HFFc6 (cell line): ENCODE data around the gene USH1C. TPM values are rescaled to one million over a fixed set of nuclear protein-coding genes. Genes with fewer than 3 reads are reported as not detected.

Experiments
- DNase-seq: peaks from one replicate; pipeline ENCODE4 v3.0.0-alpha.2; 2018
- H3K27ac Mint-ChIP-seq: 2 replicates; pipeline ENCODE4 v1.8.0; 2020; ENCODE audit warnings: mild to moderate bottlenecking, mixed read lengths
- H3K27me3 Mint-ChIP-seq: 2 replicates; pipeline ENCODE4 v1.8.0; 2021; ENCODE audit warnings: mild to moderate bottlenecking, moderate library complexity, mixed read lengths; ENCODE audit not compliant: insufficient read depth
- H3K36me3 Mint-ChIP-seq: 2 replicates; pipeline ENCODE4 v1.8.0; 2021; ENCODE audit warnings: low read depth, mixed read lengths
- H3K4me1 Mint-ChIP-seq: 2 replicates; pipeline ENCODE4 v1.8.0; 2020; ENCODE audit warnings: low read depth, mixed read lengths
- H3K4me3 Mint-ChIP-seq: 2 replicates; pipeline ENCODE4 v1.8.0; 2020; ENCODE audit warnings: mild to moderate bottlenecking, moderate library complexity, mixed read lengths
- H3K9me3 Mint-ChIP-seq: 2 replicates; pipeline ENCODE4 v1.8.0; 2020; ENCODE audit warnings: mild to moderate bottlenecking, mixed read lengths
- CTCF ChIP-seq: fragments of 200-600 bp; sonication (generic); IDR thresholded peaks from 2 replicates; pipeline ENCODE4 v1.5.0; 2021; ENCODE audit warnings: antibody characterized with exemption, mild to moderate bottlenecking
- total RNA-seq, 6 experiments: library from RNA; stranded (reverse); fragmentation: NEBNext Ultra II Directional; extraction: Animal tissue kit (Norgen Biotek cat#: 25700); gene quantifications; 2 replicates in 1 of 6; 3 replicates in 5 of 6; pipeline ENCODE4 v1.2.3, GENCODE V29; 2021

Gene USH1C
- total RNA-seq, 6 experiments from 2014 or later = not detected

DNA sequence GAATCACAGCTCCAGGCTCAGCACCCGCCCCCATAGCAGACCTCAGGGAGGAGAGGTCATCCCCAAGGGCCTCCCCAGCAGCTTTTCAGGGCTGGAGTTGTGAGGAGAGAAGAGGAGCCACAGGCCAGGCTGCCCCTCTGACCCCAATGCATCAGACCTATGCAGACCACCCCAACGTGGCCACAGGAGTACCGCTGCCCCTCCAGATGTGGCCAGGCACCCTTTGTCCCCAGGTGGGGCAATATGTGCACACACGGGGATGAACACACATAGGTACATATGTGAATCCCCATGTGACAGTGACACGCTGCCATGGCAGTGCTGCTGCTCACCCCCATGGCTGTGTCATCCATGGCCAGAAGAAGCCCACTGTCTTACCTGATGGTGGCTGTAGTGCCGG, 10.9 kb downstream of the USH1C start:
- no peak overlapping the region for H3K4me3 Mint-ChIP-seq
- no peaks in the 10 kb centered on the region for H3K9me3 Mint-ChIP-seq
- H3K4me1 Mint-ChIP-seq = peaks cover 8% of the 10 kb centered on the region
- H3K27me3 Mint-ChIP-seq = peaks cover 39% of the 10 kb centered on the region
- no peaks in the 10 kb centered on the region for H3K36me3 Mint-ChIP-seq
- no peak for DNase-seq
- TF ChIP-seq CTCF = no peak
- H3K27ac Mint-ChIP-seq = no peak overlapping the region

- TF ChIP-seq CTCF = no peak
- Mint-ChIP-seq H3K4me3 (no peak overlapping the region), H3K27me3 (peaks cover 43% of the 10 kb centered on the region), H3K27ac (no peak overlapping the region), H3K4me1 (peaks cover 8% of the 10 kb centered on the region), H3K9me3 (no peaks in the 10 kb centered on the region), H3K36me3 (no peaks in the 10 kb centered on the region)
- no peak for DNase-seq
Measured at GRCh38 chr11:17532784-17533183, 11.4 kb downstream of the USH1C start.

GRCh38 chr11:17531636-17532113, 12.5 kb downstream of the USH1C start:
- peaks cover 8% of the 10 kb centered on the region for H3K4me1 Mint-ChIP-seq
- H3K4me3 Mint-ChIP-seq = no peak overlapping the region
- DNase-seq = peak; percentile 78
- peaks cover 38% of the 10 kb centered on the region for H3K27me3 Mint-ChIP-seq
- TF ChIP-seq CTCF = no peak
- no peaks in the 10 kb centered on the region for H3K36me3 Mint-ChIP-seq
- no peaks in the 10 kb centered on the region for H3K9me3 Mint-ChIP-seq
- H3K27ac Mint-ChIP-seq = no peak overlapping the region

DNA sequence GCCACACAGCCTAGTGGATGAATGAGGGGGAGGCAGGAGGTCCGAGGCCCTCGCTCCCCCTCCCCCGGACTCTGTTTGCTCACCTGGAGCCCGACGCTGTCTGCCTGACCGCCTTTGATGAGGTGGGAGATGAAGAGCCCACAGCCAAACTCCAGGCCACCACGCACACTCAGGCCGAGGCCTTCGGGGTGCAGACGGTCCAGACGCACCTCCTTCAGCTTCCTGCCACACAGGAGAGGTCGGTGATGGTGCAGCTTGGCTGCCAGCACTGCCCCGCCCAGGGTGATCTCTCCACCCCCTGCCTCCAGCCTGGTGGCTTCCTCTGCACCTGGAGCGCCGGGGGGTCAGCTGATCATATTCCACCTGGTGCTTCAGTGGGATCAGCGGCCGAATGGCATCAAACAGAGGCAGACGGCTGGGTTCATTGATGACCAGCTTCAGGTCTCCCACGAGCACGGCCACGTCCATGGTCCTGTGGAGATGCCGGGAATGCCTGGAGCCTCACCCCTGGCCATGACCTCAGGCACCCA, 13.1 kb downstream of the USH1C start:
- no peak for TF ChIP-seq CTCF
- no peak overlapping the region for H3K4me3 Mint-ChIP-seq
- H3K27me3 Mint-ChIP-seq = peaks cover 36% of the 10 kb centered on the region
- H3K4me1 Mint-ChIP-seq = peaks cover 8% of the 10 kb centered on the region
- H3K27ac Mint-ChIP-seq = no peak overlapping the region
- H3K36me3 Mint-ChIP-seq = no peaks in the 10 kb centered on the region
- no peak for DNase-seq
- no peaks in the 10 kb centered on the region for H3K9me3 Mint-ChIP-seq

- no peaks in the 10 kb centered on the region for H3K9me3 Mint-ChIP-seq
- no peak for DNase-seq
- no peak overlapping the region for H3K27ac Mint-ChIP-seq
- no peak overlapping the region for H3K4me3 Mint-ChIP-seq
- TF ChIP-seq CTCF = no peak
- peaks cover 34% of the 10 kb centered on the region for H3K27me3 Mint-ChIP-seq
- peaks cover 8% of the 10 kb centered on the region for H3K4me1 Mint-ChIP-seq
- H3K36me3 Mint-ChIP-seq = no peaks in the 10 kb centered on the region
Measured at GRCh38 chr11:17529844-17530185, 14.4 kb downstream of the USH1C start.
